ENCODE data around the gene ODC1.

Gene ODC1

DNA sequence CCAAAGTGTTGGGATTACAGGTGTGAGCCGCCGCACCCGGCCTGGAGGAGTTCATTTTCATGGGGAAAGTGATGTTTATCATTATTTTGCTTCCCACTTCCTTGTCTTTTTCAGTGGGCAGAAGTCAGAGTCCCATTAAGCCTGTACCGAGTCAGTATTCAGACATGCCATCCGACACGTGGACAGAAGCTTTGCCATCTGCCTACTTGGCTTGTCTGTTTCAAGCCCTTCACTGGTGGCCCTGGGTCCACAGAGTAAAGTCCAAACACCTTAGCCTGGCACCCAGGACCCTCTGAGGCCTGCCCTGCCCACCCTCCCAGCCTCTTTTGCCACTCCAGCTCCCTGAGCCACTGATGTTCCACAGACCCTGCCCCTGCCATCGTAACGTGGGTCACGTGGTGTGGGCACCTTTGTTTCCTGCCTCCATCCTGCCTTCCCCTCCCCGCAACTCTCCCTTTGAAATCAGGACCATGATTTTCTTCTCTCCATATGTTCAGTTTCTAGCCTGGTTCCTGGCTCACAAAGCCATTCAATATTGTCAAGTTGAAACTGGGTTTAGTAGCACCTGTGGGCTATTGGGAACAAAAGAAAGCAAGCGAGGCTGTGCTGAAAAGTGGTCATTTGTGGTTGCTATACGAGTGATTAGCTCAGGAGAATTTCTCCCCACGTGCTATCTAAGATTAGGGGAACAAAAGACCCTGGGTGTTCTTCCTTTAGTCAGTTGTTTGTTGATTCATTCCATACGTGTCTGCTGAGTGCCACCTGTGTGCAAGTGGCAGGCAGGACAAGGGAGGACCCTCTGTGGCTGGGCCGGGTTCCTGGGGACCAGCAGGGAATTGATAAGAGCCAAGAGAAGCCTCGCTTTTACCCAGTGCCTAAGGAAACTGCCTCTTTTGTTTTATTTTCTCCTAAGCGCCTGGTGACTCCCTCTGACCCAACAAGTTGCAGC lies 5.1 kb upstream of the ODC1 start:
- DNase-seq (ENCODE audit: extremely low spot score) = no peak
- TF ChIP-seq BHLHE40 (IDR thresholded peaks at IDR 0.05; ENCODE audit: borderline replicate concordance) (no peak), FOXA1 (IDR thresholded peaks at IDR 0.05) (no peak), NFRKB (IDR thresholded peaks at IDR 0.05) (no peak), FOXM1 (IDR thresholded peaks at IDR 0.05; ENCODE audit: borderline replicate concordance) (no peak), FOXK2 (IDR thresholded peaks at IDR 0.05) (no peak), ELF4 (IDR thresholded peaks at IDR 0.05) (no peak), LEF1 (IDR thresholded peaks at IDR 0.05; ENCODE audit: borderline replicate concordance) (no peak), HDGF (IDR thresholded peaks at IDR 0.05; ENCODE audit: borderline replicate concordance) (no peak), CTBP1 (IDR thresholded peaks at IDR 0.05; ENCODE audit: borderline replicate concordance) (no peak), SUZ12 (IDR thresholded peaks at IDR 0.05) (no peak), ARNT (IDR thresholded peaks at IDR 0.05) (no peak), L3MBTL2 (conservative IDR thresholded peaks at IDR 0.05) (no peak), SP1 (IDR thresholded peaks at IDR 0.05) (no peak), ZNF384 (IDR thresholded peaks at IDR 0.05) (no peak), TARDBP (IDR thresholded peaks at IDR 0.05) (no peak)
- TF ChIP-seq, protein P1, sequence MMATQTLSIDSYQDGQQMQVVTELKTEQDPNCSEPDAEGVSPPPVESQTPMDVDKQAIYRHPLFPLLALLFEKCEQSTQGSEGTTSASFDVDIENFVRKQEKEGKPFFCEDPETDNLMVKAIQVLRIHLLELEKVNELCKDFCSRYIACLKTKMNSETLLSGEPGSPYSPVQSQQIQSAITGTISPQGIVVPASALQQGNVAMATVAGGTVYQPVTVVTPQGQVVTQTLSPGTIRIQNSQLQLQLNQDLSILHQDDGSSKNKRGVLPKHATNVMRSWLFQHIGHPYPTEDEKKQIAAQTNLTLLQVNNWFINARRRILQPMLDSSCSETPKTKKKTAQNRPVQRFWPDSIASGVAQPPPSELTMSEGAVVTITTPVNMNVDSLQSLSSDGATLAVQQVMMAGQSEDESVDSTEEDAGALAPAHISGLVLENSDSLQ (IDR thresholded peaks at IDR 0.05) = no peak
- ChIA-PET POLR2A (no interaction called here), CTCF (no interaction called here)

DNA sequence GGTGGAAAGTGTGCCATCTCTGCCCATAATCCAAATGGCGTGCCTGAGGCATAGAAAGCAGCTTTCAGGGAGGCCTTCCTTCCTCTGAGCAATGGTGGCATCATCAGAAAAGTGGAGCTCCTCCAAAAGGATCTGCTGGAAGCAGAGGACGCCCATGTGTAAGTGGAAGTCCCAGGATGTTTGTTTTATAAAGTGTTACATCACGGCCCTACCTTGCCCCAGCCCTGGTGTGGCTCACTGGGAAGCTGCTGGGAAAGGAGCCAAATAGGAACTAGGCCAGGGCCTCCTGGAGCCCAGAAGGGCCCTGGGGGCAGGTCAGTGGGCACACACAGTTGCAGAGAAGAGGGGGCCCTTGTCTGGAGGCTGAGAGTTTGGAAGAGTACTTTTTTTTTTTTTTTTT lies 4.2 kb upstream of the ODC1 start:
- POLR2A ChIA-PET = no interaction called here

DNA sequence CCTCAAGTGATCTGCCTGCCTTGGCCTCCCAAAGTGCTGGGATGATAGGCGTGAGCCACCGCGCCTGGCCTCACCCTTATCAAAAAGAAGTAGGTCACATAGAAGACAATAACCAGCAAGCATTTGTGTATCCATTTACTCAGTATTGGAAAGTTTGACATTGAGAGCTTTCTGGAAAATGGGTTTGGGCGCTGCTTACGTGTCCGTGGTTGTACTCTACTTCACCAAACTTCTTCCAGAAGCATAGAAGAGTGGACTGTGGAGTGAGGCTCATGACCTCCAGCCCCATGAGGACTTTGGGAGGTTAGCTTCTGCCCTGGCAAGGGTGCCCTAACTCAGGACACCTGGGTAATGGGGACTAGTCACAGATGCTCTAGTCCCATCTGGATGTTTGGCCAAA lies 3.7 kb upstream of the ODC1 start:
- no peak for TF ChIP-seq ELF4 (IDR thresholded peaks at IDR 0.05)
- no peak for TF ChIP-seq ZNF384 (IDR thresholded peaks at IDR 0.05)
- no peak for TF ChIP-seq ARNT (IDR thresholded peaks at IDR 0.05)
- no peak for TF ChIP-seq NFRKB (IDR thresholded peaks at IDR 0.05)
- no peak for TF ChIP-seq TARDBP (IDR thresholded peaks at IDR 0.05)
- TF ChIP-seq SUZ12 (IDR thresholded peaks at IDR 0.05) = no peak
- TF ChIP-seq FOXM1 (IDR thresholded peaks at IDR 0.05; ENCODE audit: borderline replicate concordance) = no peak
- no peak for TF ChIP-seq LEF1 (IDR thresholded peaks at IDR 0.05; ENCODE audit: borderline replicate concordance)
- no peak for TF ChIP-seq HDGF (IDR thresholded peaks at IDR 0.05; ENCODE audit: borderline replicate concordance)
- TF ChIP-seq CTBP1 (IDR thresholded peaks at IDR 0.05; ENCODE audit: borderline replicate concordance) = no peak
- no peak for TF ChIP-seq SP1 (IDR thresholded peaks at IDR 0.05)
- CTCF ChIA-PET = no interaction called here
- POLR2A ChIA-PET = no interaction called here
- no peak for DNase-seq (ENCODE audit: extremely low spot score)

More for the DNA sequence above, 4.2 kb upstream of the ODC1 start:
- CTCF ChIA-PET = no interaction called here
- no peak for DNase-seq (ENCODE audit: extremely low spot score)
- TF ChIP-seq BHLHE40 (IDR thresholded peaks at IDR 0.05; ENCODE audit: borderline replicate concordance) = no peak
- TF ChIP-seq ARNT (IDR thresholded peaks at IDR 0.05) = no peak
- TF ChIP-seq, protein P1 (IDR thresholded peaks at IDR 0.05) = no peak
- TF ChIP-seq FOXK2 (IDR thresholded peaks at IDR 0.05) = no peak
- no peak for TF ChIP-seq TARDBP (IDR thresholded peaks at IDR 0.05)
- TF ChIP-seq SP1 (IDR thresholded peaks at IDR 0.05) = no peak
- TF ChIP-seq FOXM1 (IDR thresholded peaks at IDR 0.05; ENCODE audit: borderline replicate concordance) = no peak
- TF ChIP-seq NFRKB (IDR thresholded peaks at IDR 0.05) = no peak
- TF ChIP-seq LEF1 (IDR thresholded peaks at IDR 0.05; ENCODE audit: borderline replicate concordance) = no peak
- TF ChIP-seq ELF4 (IDR thresholded peaks at IDR 0.05) = no peak
- TF ChIP-seq ZNF384 (IDR thresholded peaks at IDR 0.05) = no peak

DNA sequence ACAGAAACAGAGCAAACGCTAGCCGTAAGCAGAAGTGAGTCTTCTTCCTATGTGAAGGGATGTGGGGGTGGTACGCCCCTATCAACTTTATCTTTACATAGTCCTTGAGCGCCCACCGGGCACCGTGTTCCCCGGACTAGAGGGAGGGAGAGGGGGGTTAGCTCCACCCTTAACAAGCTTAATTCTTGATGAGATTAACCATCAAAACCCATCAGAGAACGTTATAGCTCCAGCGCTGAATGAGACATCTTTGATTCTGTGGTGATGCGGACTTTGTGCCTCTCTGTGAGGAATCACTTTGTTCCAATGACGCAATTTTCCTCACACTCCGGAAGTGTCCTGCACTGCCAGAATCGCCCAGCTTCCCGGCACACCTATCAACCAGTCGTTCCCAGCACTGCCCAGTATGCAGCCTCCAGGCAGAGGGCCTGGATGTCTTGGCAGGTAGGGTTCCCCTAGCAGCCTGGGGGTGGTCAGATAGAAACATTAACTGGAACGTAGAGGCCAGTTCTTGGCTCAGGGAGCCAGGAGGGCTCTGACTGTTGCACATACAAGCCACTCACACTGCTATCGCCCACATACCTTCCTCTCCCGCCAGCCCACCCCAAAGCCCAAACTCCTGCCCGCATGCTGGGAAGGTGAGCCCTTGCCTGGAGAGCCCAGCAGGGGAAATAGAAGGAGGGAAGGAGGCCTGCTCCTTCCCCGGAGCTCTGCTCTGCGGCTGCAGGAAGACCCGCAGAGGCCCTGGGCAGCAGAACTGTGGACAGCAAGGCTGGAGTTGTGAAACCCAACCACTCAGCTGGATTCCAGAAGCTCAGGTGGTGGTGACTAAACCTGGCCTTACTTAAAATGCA lies 1.9 kb upstream of the ODC1 start:
- DNase-seq (ENCODE audit: extremely low spot score) = no peak
- TF ChIP-seq SP1 (IDR thresholded peaks at IDR 0.05) = no peak
- no peak for TF ChIP-seq LEF1 (IDR thresholded peaks at IDR 0.05; ENCODE audit: borderline replicate concordance)
- TF ChIP-seq NFRKB (IDR thresholded peaks at IDR 0.05) = no peak
- TF ChIP-seq L3MBTL2 (conservative IDR thresholded peaks at IDR 0.05) = no peak
- no peak for TF ChIP-seq ZNF384 (IDR thresholded peaks at IDR 0.05)
- TF ChIP-seq, protein P1 (IDR thresholded peaks at IDR 0.05) = no peak
- CTCF ChIA-PET = no interaction called here
- POLR2A ChIA-PET = no interaction called here

DNA sequence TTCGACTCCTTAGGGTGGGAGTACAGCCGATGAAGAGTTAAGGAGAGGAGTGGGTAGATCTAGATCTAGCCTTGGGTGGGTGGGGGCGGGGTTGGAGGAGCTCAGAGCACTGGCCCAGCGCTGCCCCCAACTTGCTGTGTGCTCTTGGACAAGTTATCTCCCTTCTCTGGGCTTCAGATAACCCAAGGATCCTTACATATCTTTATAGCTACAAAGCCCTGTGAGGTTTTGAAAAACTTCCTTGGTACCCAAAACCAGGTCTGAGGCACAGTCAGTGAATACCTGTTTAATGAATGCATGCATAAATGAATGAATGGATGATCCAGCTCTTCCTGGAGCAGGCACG lies 1.3 kb upstream of the ODC1 start:
- ChIA-PET CTCF (no interaction called here), POLR2A (no interaction called here)
- no peak for DNase-seq (ENCODE audit: extremely low spot score)
- TF ChIP-seq ELF4 (IDR thresholded peaks at IDR 0.05) = no peak
- TF ChIP-seq SUZ12 (IDR thresholded peaks at IDR 0.05) = no peak
- TF ChIP-seq FOXM1 (IDR thresholded peaks at IDR 0.05; ENCODE audit: borderline replicate concordance) = no peak
- TF ChIP-seq BHLHE40 (IDR thresholded peaks at IDR 0.05; ENCODE audit: borderline replicate concordance) = no peak

Measured in HEK293T (cell line).